Breast epithelium (tissue), 4 donors: ENCODE data around the gene SEPTIN8. TPM values are rescaled to one million over a fixed set of nuclear protein-coding genes. Genes with fewer than 3 reads are reported as not detected.

ENCODE experiments used
- DNase-seq, 2 donors: peaks; one replicate each; pipeline ENCODE4 v3.0.0-alpha.2; 2019; ENCODE audit warnings: low spot score in 2 of 2
- H3K27ac ChIP-seq, 2 donors: fragments of 200-600 bp; sonication (generic) in 1 of 2; one replicate each; pipeline ENCODE4 v1.5.1; 2016 to 2019; ENCODE audit warnings: mild to moderate bottlenecking in 1 of 2
- H3K27me3 ChIP-seq, 2 donors: fragments of 200-600 bp; sonication (generic) in 1 of 2; one replicate each; pipeline versions ENCODE4 v1.5.1 to v1.6.0; 2017 to 2019; ENCODE audit warnings: control low read depth in 1 of 2, mild to moderate bottlenecking in 1 of 2
- H3K36me3 ChIP-seq: fragments of 200-600 bp; one replicate; pipeline ENCODE4 v1.5.1; 2019
- H3K4me1 ChIP-seq, 2 donors: fragments of 200-600 bp; sonication (generic); one replicate each; pipeline ENCODE4 v1.5.1; 2016 to 2019; ENCODE audit warnings: control low read depth in 1 of 2
- H3K4me3 ChIP-seq, 3 donors: fragments of 200-600 bp; sonication (generic); 1 replicate in 2 of 3; 2 replicates in 1 of 3; pipeline ENCODE4 v1.5.1; 2016 to 2019; ENCODE audit warnings: mild to moderate bottlenecking in 3 of 3, moderate library complexity in 2 of 3
- H3K9me3 ChIP-seq, 2 donors: fragments of 200-600 bp; sonication (generic) in 1 of 2; one replicate each; pipeline ENCODE4 v1.5.1; 2016 to 2019; ENCODE audit warnings: control low read depth in 1 of 2
- POLR2A ChIP-seq: fragments of 450-650 bp; IDR thresholded peaks from one replicate; pipeline ENCODE4 v1.6.1; 2016; ENCODE audit warnings: antibody characterized with exemption, mild to moderate bottlenecking, moderate library complexity
- POLR2AphosphoS5 ChIP-seq, 3 donors: sonication (generic); formaldehyde crosslinking; IDR thresholded peaks; one replicate each; pipeline ENCODE4 v1.6.1; 2017; ENCODE audit warnings: antibody characterized with exemption in 3 of 3
- intact Hi-C: fragments of 100-400 bp; cut with DNase I; formaldehyde crosslinking; loops from one replicate; pipeline ENCODE4 v1.15.1; 2023; ENCODE audit warnings: low total_unique reads
- total RNA-seq, 3 donors: library from RNA; depleted of rRNA; stranded (reverse); fragments of >200 nt; gene quantifications; one replicate each; pipeline ENCODE4 v1.1.0, GENCODE V29; 2016
- TF ChIP-seq, protein P1 (sequence below), 3 donors: fragments of 450-650 bp; IDR thresholded peaks; one replicate each; pipeline ENCODE4 v1.5.1; 2016 to 2017; ENCODE audit warnings: antibody characterized with exemption in 3 of 3, mild to moderate bottlenecking in 3 of 3, moderate library complexity in 3 of 3

The SEPTIN8 gene
- total RNA-seq, 3 donors from 2014 or later = 26.4 to 43.0 (median 40.0) TPM

- intact Hi-C loops = no loop called here
- Histone ChIP-seq H3K4me1 (peaks cover 4 to 13% of the 10 kb centered on the region in 2 donors), H3K27me3 (no peaks in the 10 kb centered on the region), H3K9me3 (no peaks in the 10 kb centered on the region), H3K27ac (no peak overlapping the region), H3K36me3 (no peaks in the 10 kb centered on the region), H3K4me3 (no peak overlapping the region)
- DNase-seq = peak in 1 of 2 donors; percentile 10
- TF ChIP-seq POLR2A (no peak), POLR2AphosphoS5 (IDR thresholded peaks at IDR 0.05) (no peak)
- TF ChIP-seq, protein P1, sequence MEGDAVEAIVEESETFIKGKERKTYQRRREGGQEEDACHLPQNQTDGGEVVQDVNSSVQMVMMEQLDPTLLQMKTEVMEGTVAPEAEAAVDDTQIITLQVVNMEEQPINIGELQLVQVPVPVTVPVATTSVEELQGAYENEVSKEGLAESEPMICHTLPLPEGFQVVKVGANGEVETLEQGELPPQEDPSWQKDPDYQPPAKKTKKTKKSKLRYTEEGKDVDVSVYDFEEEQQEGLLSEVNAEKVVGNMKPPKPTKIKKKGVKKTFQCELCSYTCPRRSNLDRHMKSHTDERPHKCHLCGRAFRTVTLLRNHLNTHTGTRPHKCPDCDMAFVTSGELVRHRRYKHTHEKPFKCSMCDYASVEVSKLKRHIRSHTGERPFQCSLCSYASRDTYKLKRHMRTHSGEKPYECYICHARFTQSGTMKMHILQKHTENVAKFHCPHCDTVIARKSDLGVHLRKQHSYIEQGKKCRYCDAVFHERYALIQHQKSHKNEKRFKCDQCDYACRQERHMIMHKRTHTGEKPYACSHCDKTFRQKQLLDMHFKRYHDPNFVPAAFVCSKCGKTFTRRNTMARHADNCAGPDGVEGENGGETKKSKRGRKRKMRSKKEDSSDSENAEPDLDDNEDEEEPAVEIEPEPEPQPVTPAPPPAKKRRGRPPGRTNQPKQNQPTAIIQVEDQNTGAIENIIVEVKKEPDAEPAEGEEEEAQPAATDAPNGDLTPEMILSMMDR (IDR thresholded peaks at IDR 0.05) = no peak
Measured at GRCh38 chr5:132766020-132766805, 10.8 kb downstream of the SEPTIN8 start.

DNA sequence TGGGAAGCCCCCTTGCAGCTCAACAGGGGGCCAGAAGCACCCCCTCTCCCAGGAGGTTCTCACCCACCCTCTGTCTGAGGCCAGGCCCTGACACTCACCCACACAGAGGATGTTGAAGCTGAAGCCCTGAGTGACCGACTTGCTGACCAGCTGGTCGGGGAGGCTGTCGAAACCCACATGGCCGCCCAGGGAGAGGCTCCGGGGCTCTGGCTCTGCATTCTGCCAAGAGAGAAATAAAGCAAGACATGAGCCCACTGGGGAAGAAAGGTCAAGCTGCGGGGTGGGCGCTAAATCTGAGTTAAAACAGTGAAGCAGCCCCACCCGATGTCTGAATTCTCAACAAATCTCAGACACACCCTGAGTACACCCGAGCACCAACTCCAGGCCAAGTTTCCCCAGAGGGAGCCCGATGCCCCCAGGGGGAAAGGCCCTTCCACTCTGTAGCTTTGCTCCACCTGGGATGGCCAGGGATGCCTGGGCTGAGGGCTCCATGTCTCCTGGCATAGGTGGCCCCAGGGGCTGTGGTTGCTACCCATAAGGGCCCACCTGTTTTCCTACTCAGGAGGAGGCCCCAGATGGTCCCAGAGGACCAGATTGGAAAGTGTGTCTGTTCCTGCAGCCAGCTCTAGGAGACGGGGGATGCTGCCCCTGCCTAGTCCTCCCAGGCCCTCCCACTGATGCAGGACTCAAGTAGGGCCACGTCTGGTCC is 11.6 kb downstream of the SEPTIN8 start:
- Histone ChIP-seq H3K27me3 (no peaks in the 10 kb centered on the region), H3K27ac (no peak overlapping the region), H3K9me3 (no peaks in the 10 kb centered on the region), H3K4me1 (peaks cover 4 to 9% of the 10 kb centered on the region in 2 donors), H3K36me3 (no peaks in the 10 kb centered on the region), H3K4me3 (no peak overlapping the region)
- DNase-seq = no peak
- TF ChIP-seq POLR2A (no peak), POLR2AphosphoS5 (IDR thresholded peaks at IDR 0.05) (no peak)
- TF ChIP-seq, protein P1 (IDR thresholded peaks at IDR 0.05) = no peak
- intact Hi-C loops = no loop called here

- Histone ChIP-seq H3K36me3 (no peaks in the 10 kb centered on the region), H3K27me3 (no peaks in the 10 kb centered on the region), H3K4me1 (peaks cover 4 to 8% of the 10 kb centered on the region in 2 donors), H3K27ac (no peak overlapping the region), H3K4me3 (no peak overlapping the region), H3K9me3 (no peaks in the 10 kb centered on the region)
- intact Hi-C loops = no loop called here
- TF ChIP-seq POLR2A (no peak), POLR2AphosphoS5 (IDR thresholded peaks at IDR 0.05) (no peak)
- TF ChIP-seq, protein P1 (IDR thresholded peaks at IDR 0.05) = no peak
- DNase-seq = no peak
Measured at GRCh38 chr5:132764671-132765238, 12.3 kb downstream of the SEPTIN8 start.

- H3K27ac ChIP-seq = no peak overlapping the region
- intact Hi-C loops = no loop called here
- TF ChIP-seq POLR2AphosphoS5 (IDR thresholded peaks at IDR 0.05) = no peak
- TF ChIP-seq POLR2A = no peak
- TF ChIP-seq, protein P1 (IDR thresholded peaks at IDR 0.05) = no peak
- peaks cover 4 to 8% of the 10 kb centered on the region in 2 donors for H3K4me1 ChIP-seq
- DNase-seq = no peak
- no peaks in the 10 kb centered on the region for H3K36me3 ChIP-seq
- no peak overlapping the region for H3K4me3 ChIP-seq
- no peaks in the 10 kb centered on the region for H3K27me3 ChIP-seq
- H3K9me3 ChIP-seq = no peaks in the 10 kb centered on the region
Measured at GRCh38 chr5:132764051-132764450, 13.0 kb downstream of the SEPTIN8 start.
